ENCODE results near the gene TSPAN32.

DNA sequence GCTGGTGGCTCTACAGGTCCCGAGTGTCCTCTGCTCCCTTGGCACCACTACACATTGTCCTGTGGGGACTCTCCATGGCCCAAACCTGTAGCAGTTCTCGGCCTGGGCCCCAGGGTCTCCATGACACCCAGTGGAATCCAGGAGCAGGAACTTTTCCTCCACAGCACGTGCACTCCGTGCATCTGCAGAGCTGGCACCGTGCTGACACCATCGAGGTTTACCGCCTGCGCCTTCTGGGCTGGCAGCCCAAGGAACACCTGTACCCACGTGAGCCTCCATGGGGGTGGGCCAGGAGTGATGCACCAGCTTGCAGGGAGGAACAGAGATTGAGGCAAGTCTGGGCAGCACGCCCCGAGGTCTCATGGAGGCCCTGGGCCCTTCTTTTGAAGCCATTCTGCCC, 25.2 kb downstream of the TSPAN32 start:
- TF ChIP-seq CTCF (IDR thresholded peaks at IDR 0.05) (no peak), SIN3A (IDR thresholded peaks at IDR 0.05; ENCODE audit: borderline replicate concordance, insufficient read depth, low read depth, low read length) (no peak)
